DMS153 treated with DMSO at 0.1 percent for 48 hours (cell line): ENCODE data around the gene MED12L.

Experiments used
- DNase-seq: peaks from one replicate; lab custom pipeline; 2025; ENCODE audit not compliant: unreplicated experiment; lab: John Stamatoyannopoulos, UW

Gene MED12L

GRCh38 chr3:151440940-151441339, 355.5 kb downstream of the MED12L start:
- DNase-seq, result no peak

- no peak for DNase-seq
Measured at GRCh38 chr3:151443583-151443982, 358.1 kb downstream of the MED12L start.

GRCh38 chr3:151445273-151446001, 360.0 kb downstream of the MED12L start:
- DNase-seq, result no peak

GRCh38 chr3:151446002-151446340, 360.5 kb downstream of the MED12L start:
- DNase-seq, result no peak

GRCh38 chr3:151452368-151452767, 366.9 kb downstream of the MED12L start:
- no peak for DNase-seq

- DNase-seq, result no peak
Measured at GRCh38 chr3:151452841-151453240, 367.4 kb downstream of the MED12L start.

- no peak for DNase-seq
Measured at GRCh38 chr3:151456065-151456464, 370.6 kb downstream of the MED12L start.

- DNase-seq, result no peak
Measured at GRCh38 chr3:151459358-151459757, 373.9 kb downstream of the MED12L start.

GRCh38 chr3:151460228-151460627, 374.8 kb downstream of the MED12L start:
- DNase-seq, result no peak

- DNase-seq, result no peak
Measured at GRCh38 chr3:151460774-151461450, 375.4 kb downstream of the MED12L start, which contains the start of gene IGSF10. Gene IGSF10, minus strand, starts transcription at chr3:151461061. Its CDS starts 2,352 bp downstream, at chr3:151458709.

- no peak for DNase-seq
Measured at GRCh38 chr3:151462278-151462780, 376.9 kb downstream of the MED12L start.

GRCh38 chr3:151462991-151463390, 377.5 kb downstream of the MED12L start:
- no peak for DNase-seq

GRCh38 chr3:151467069-151467468, 381.6 kb downstream of the MED12L start:
- no peak for DNase-seq

GRCh38 chr3:151468284-151468917, 382.9 kb downstream of the MED12L start:
- peak; percentile 39 for DNase-seq

GRCh38 chr3:151476344-151477018, 391.0 kb downstream of the MED12L start:
- DNase-seq, result no peak

GRCh38 chr3:151477591-151478334, 392.3 kb downstream of the MED12L start:
- no peak for DNase-seq

GRCh38 chr3:151478335-151478697, 392.9 kb downstream of the MED12L start:
- no peak for DNase-seq

GRCh38 chr3:151479452-151479851, 394.0 kb downstream of the MED12L start:
- no peak for DNase-seq

- DNase-seq, result no peak
Measured at GRCh38 chr3:151480492-151480891, 395.0 kb downstream of the MED12L start.

- DNase-seq, result no peak
Measured at GRCh38 chr3:151483488-151483887, 398.0 kb downstream of the MED12L start.
